Occipital lobe (tissue), 2 donors: ENCODE measurements around the gene RBBP6. TPM values are rescaled to one million over a fixed set of nuclear protein-coding genes. Genes with fewer than 3 reads are reported as not detected.
"Not testable (repeated sequence)": the region's sequence is repeated elsewhere in the genome, so short reads cannot be mapped to it uniquely, and the experiment has no call there.

Experiments used
- DNase-seq: peaks from one replicate; lab custom pipeline; 2025; lab: John Stamatoyannopoulos, UW
- total RNA-seq: library from RNA; depleted of rRNA; stranded (reverse); fragments of >200 nt; gene quantifications from one replicate; pipeline ENCODE4 v1.2.3, GENCODE V29; 2014

Gene RBBP6
- total RNA-seq, 1 donor from 2014 or later = 47.6 TPM

DNA sequence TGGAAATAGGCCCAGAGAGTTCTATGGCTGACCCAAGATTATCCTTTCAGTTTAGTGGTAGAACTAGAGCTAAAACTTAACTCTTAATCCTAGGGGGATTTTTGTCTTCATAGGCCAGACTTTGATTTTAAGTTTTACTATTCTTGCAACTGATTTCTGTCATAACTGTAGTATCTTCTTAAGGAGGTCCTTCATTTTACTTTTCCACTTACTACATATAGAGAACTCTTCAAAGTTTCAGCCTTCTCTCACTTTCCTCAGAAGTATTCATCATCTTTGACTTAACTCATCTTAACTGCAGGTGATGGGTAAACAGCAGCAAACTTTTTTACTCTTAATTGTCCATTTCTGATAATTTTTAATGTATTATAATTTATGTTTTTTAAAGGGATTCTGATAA lies 23.4 kb downstream of the RBBP6 start:
- DNase-seq = no peak

DNA sequence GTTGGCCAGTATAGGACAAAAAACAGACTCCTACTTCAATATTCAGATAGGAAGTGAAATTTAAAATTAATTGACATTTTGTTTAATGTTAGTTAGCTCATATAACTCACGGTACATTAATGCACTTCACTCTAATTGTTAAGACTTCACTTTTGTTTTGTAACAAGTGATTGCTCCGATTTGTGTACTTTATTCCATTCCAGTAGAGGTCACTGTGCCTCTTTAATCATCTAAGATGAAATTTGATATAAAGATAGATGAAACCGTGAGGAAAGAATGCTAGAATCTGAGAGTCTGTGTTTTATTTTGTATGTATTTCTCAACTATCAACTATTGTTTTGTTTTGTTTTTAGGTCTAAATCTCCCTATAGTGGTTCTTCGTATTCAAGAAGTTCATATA lies 29.0 kb downstream of the RBBP6 start:
- DNase-seq = no peak

GRCh38 chr16:24571096-24571495 lies 31.7 kb downstream of the RBBP6 start:
- DNase-seq = no peak

DNA sequence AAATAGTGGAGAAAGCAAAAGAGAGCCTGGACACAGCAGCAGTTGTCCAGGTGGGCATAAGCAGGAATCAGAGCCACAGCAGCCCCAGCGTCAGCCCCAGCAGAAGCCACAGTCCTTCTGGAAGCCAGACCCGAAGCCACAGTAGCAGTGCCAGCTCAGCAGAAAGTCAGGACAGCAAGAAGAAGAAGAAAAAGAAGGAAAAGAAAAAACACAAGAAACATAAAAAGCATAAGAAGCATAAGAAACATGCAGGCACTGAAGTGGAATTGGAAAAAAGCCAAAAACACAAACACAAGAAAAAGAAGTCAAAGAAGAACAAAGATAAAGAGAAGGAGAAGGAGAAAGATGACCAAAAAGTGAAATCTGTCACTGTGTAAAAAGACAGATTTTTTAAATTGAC lies 32.7 kb downstream of the RBBP6 start:
- no peak for DNase-seq

DNA sequence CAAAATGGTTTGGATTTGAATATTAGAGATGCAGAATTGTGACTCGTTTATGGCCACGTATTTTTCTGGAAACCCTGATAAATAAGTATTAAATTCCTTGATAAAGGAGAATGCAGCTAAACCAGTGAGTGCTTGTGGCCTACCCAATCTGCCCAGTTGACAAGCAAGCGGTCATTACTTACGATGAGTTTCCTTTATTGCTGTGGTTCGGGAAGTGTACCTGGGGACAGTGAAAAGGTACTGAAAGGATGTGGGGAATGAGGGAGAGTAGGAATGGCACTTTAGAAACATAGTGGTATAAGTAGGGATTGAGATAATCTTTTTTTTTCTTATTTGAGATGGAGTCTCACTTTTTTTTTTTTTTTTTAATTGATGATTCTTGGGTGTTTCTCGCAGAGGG lies 33.8 kb downstream of the RBBP6 start:
- no peak for DNase-seq

DNA sequence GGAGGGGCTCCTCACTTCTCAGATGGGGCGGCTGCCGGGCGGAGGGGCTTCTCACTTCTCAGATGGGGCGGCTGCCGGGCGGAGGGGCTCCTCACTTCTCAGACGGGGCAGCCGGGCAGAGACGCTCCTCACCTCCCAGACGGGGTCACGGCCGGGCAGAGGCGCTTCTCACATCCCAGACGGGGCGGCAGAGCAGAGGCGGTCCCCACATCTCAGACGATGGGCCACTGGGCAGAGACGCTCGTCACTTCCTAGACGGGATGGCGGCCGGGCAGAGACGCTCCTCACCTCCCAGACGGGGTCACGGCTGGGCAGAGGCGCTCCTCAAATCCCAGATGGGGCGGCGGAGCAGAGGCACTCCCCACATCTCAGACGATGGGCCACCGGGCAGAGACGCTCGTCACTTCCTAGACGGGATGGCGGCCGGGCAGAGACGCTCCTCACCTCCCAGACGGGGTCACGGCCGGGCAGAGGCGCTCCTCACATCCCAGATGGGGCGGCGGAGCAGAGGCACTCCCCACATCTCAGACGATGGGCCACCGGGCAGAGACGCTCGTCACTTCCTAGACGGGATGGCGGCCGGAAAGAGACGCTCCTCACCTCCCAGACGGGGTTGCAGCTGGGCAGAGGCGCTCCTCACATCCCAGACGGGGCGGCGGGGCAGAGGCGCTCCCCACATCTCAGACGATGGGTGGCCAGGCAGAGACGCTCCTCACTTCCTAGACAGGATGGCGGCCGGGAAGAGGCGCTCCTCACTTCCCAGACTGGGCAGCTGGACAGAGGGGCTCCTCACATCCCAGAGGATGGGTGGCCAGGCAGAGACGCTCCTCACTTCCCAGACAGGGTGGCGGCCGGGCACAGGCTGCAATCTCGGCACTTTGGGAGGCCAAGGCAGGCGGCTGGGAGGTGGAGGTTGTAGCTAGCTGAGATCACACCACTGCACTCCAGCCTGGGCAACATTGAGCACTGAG lies 35.4 kb downstream of the RBBP6 start:
- DNase-seq = not testable (repeated sequence)

- not testable (repeated sequence) for DNase-seq
Observed at GRCh38 chr16:24575791-24576190, 36.4 kb downstream of the RBBP6 start.

GRCh38 chr16:24577167-24577566 lies 37.8 kb downstream of the RBBP6 start:
- DNase-seq = no peak

GRCh38 chr16:24580665-24581064 lies 41.3 kb downstream of the RBBP6 start:
- no peak for DNase-seq

DNA sequence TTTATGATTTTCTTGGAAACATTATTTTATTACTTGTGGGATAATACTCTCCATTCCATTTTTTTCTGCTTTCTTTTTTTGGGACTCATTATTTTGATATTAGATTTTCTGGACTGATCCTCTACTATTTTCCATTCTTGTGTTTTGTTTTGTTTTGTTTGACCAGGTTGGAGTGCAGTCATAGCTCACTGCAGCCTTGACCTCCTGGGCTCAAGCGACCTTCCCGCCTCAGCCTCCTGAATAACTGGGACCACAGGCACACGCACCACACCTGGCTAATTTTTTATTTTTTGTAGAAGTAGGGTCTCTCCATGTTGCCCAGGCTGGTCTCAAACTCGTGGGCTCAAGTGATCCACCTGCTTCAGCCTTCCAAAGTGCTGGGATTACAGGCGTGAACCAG lies 44.1 kb downstream of the RBBP6 start:
- DNase-seq = no peak

GRCh38 chr16:24589997-24590396 lies 50.6 kb downstream of the RBBP6 start:
- DNase-seq = no peak

DNA sequence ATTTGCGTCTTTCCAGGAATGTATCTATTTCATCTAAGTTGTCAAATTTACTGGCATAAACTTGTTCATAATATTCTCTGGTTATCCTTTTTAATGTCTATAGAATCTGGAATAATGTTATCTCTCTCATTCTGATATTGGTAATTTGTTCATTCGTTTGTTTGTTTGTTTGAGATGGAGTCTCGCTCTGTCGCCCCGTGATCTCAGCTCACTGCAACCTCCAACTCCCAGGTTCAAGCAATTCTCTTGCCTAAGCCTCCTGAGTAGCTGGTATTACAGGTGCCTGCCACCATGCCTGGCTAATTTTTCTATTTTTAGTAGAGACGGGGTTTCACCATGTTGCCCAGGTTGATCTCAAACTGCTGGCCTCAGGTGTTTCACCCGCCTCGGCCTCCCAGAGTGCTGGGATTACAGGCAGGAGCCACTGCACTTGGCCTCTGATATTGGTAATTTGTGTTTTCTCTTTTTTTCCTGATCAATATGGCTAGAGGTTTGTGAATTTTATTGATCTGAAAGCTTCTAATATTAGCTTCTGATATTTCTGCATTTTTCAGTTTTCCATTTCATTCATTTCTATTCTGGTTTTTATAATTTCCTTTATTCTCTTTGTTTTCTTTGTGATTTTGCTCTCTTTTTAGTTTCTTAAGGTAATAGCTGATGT lies 59.5 kb downstream of the RBBP6 start:
- DNase-seq = no peak

GRCh38 chr16:24609417-24609739 lies 70.0 kb downstream of the RBBP6 start:
- DNase-seq = no peak

- peak; percentile 78 for DNase-seq
Observed at GRCh38 chr16:24609740-24610415, 70.5 kb downstream of the RBBP6 start.

DNA sequence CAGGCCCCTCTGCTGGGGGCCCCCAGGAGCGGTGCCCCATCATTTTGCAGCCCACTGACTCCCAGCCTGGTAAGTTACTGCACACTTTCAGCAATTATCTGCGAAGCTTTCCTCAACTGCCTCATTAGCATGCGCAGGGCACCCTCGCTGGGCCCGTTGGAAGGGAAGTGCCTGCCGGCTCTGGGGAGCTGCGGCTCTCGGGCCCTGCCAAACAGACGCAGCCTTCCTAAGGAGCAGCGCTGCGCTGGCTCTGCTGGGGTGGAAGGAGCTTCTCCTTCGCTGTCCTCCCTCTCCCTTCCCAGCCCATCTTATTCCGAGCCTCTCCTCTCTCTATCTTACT lies 71.0 kb downstream of the RBBP6 start:
- DNase-seq = peak; percentile 49

GRCh38 chr16:24611310-24611709 lies 71.9 kb downstream of the RBBP6 start:
- no peak for DNase-seq

DNA sequence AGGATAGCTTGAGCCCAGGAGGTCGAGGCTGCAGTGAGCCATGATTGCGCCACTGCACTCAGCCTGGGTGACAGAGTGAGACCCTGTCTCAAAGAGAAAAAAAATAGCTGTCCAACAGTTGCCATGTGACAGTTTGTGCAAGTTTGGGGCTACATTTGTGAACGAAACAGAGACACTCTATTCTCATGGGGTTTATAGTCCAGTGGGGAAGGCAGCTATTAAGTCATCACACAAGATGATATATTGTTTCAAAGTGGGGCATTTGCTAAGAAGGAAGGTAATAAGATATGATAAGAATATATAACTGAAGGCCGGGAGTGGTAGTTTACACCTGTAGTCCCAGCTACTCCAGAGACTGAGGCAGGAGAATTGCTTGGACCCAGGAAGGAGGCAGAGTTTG lies 73.3 kb downstream of the RBBP6 start:
- DNase-seq = no peak

DNA sequence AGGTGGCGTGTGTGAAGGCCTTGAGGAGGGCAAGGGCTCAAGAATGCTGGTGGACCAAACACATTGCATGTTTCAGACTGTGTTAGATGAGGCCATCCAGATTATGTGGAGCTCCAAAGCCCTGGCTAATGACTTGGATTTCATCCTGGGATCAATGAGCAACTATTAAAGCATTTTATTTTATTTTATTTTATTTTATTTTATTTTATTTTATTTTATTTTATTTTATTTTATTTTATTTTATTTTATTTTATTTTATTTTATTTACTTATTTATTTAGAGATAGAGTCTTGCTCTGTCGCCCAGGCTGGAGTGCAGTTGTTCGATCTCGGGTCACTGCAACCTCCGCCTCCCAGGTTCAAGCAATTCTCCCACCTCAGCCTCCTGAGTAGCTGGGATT lies 73.9 kb downstream of the RBBP6 start:
- not testable (repeated sequence) for DNase-seq

- DNase-seq = no peak
Observed at GRCh38 chr16:24617502-24617901, 78.1 kb downstream of the RBBP6 start.
